ENCODE measurements around the gene PGLYRP4. TPM values are rescaled to one million over a fixed set of nuclear protein-coding genes. Genes with fewer than 3 reads are reported as not detected.
"Not testable (repeated sequence)": the region's sequence is repeated elsewhere in the genome, so short reads cannot be mapped to it uniquely, and the experiment has no call there.

Gene PGLYRP4
- total and polyA plus RNA-seq, 7 experiments from 2014 or later = not detected

DNA sequence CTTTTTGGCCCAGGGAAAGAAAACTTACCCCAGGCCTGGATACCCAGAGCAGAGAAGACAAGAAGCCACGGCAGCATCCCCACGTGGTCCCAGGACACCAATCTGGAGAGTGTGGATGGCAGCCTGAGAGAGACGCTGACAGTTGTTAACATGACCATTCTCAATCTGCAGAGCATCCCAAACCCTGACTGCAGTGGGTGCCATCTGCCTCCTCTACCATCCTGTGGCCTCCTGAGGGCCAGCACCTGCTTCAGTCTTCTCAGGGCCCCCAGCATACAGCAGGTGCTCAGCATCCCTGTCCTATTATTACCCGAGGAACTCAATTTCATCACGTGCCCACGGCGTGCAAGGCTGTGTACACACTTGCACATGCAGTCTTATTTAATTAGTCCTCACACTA, 785 bp downstream of the PGLYRP4 start:
- H3K36me3 Mint-ChIP-seq = no peaks in the 10 kb centered on the region
- no peak overlapping the region for H3K27ac ChIP-seq (ENCODE audit: low read depth, low read length)
- H3K4me3 Mint-ChIP-seq = peak overlapping the region in 1 of 10 donors; percentile 71
- H3K9me3 ChIP-seq (ENCODE audit: control insufficient read depth in 2 of 3, low read length in 3 of 3) = no peaks in the 10 kb centered on the region
- ATAC-seq (no peak), DNase-seq (no peak)
- H3K36me3 ChIP-seq (ENCODE audit: control insufficient read depth in 2 of 3, insufficient read depth in 3 of 3, low read length in 3 of 3) = no peaks in the 10 kb centered on the region
- peaks cover 6 to 48% (median 33%) of the 10 kb centered on the region in 5 donors for H3K27me3 Mint-ChIP-seq
- intact Hi-C loops (cut with micrococcal nuclease) = no loop called here
- CTCF ChIA-PET = interaction anchor here (0.6 to 0.7 kb wide), 2 partner anchors 38 to 42 kb away, joined by 3 read pairs; no protein-coding TSS in a partner anchor
- H3K9me3 Mint-ChIP-seq = no peaks in the 10 kb centered on the region
- H3K4me1 Mint-ChIP-seq = peaks cover 19 to 37% (median 34%) of the 10 kb centered on the region in 7 donors
- POLR2A ChIA-PET = no interaction called here
- H3K4me3 ChIP-seq (ENCODE audit: low read length) = no peak overlapping the region
- peaks cover 13 to 31% of the 10 kb centered on the region in 2 donors for H3K4me1 ChIP-seq (ENCODE audit: control insufficient read depth in 2 of 2, insufficient read depth in 2 of 2, low read length in 2 of 2)
- peak overlapping the region in 1 of 9 donors; percentile 39 for H3K27ac Mint-ChIP-seq
- H3K27me3 ChIP-seq (ENCODE audit: control insufficient read depth in 2 of 2, insufficient read depth in 2 of 2, low read length in 2 of 2) = peaks cover 0 to 5% of the 10 kb centered on the region in 2 donors

DNA sequence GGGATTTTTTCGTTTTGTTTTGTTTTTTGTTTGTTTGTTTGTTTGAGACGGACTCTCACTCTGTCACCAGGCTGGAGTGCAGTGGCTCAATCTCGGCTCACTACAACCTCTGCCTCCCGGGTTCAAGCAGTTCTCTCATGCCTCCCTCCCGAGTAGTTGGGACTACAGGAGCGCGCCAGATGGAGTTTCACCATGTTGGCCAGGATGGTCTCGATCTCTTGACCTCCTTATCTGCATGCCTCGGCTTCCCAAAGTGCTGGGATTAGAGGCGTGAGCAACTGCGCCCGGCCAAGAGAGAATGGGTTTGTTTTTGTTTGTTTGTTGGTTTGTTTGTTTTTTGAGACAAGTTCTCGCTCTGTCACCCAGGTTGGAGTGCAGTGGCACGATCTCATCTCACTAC, 1.6 kb downstream of the PGLYRP4 start:
- H3K27ac ChIP-seq (ENCODE audit: low read depth, low read length); H3K9me3 ChIP-seq (ENCODE audit: control insufficient read depth in 2 of 3, low read length in 3 of 3); ATAC-seq; H3K36me3 Mint-ChIP-seq; H3K36me3 ChIP-seq (ENCODE audit: control insufficient read depth in 2 of 3, insufficient read depth in 3 of 3, low read length in 3 of 3); DNase-seq; POLR2A ChIA-PET; H3K27me3 ChIP-seq (ENCODE audit: control insufficient read depth in 2 of 2, insufficient read depth in 2 of 2, low read length in 2 of 2); H3K9me3 Mint-ChIP-seq; H3K4me3 ChIP-seq (ENCODE audit: low read length); intact Hi-C loops (cut with micrococcal nuclease): not testable (repeated sequence)
- peaks cover 13 to 31% of the 10 kb centered on the region in 2 donors for H3K4me1 ChIP-seq (ENCODE audit: control insufficient read depth in 2 of 2, insufficient read depth in 2 of 2, low read length in 2 of 2)
- peaks cover 12 to 56% (median 41%) of the 10 kb centered on the region in 5 donors for H3K27me3 Mint-ChIP-seq
- CTCF ChIA-PET = interaction anchor here (0.7 to 1.6 kb wide), 2 partner anchors 38 to 147 kb away, joined by 3 to 5 read pairs; no protein-coding TSS in a partner anchor
- peak overlapping the region in 2 of 10 donors; percentile 14 to 62 for H3K4me3 Mint-ChIP-seq
- peaks cover 17 to 44% (median 34%) of the 10 kb centered on the region in 7 donors for H3K4me1 Mint-ChIP-seq
- peak overlapping the region in 1 of 9 donors; percentile 2 for H3K27ac Mint-ChIP-seq

DNA sequence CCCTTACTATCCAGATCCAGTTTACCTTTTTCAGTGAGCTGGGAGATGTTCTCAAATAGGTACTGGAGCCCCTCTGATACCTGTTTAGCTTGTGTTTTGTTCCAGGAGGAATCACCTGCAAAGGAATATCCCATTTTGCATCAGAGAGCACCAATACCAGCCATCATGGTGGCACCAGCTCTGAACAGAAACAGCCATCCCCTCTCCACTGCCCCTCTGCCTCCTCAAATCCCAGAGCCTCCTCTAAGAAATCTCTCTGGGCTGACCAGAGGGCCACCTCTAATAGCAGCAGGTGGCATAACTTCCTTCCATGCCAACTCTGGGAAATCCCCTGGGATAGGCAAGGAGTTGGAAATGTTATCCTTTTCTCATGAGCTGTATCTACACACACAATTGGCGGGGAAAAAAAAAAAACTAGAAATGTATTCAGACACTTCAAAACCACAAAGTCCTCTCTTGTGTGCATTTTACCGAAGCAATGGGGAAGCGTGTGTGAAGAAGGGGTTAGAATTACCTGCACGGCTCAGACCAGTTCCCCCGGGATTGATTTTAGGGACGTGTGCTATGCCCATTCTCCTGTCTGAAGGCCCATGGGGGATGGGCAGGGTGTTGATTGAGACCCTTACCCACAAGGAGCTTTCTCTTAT, 2.4 kb downstream of the PGLYRP4 start:
- Mint-ChIP-seq H3K4me1 (peaks cover 17 to 44% (median 34%) of the 10 kb centered on the region in 7 donors), H3K27ac (peak overlapping the region in 3 of 9 donors; percentile 2 to 63 (median 36)), H3K27me3 (peaks cover 12 to 59% (median 36%) of the 10 kb centered on the region in 5 donors), H3K9me3 (no peaks in the 10 kb centered on the region), H3K4me3 (peak overlapping the region; percentile 14 to 75 (median 54)), H3K36me3 (no peaks in the 10 kb centered on the region)
- peaks cover 13 to 31% of the 10 kb centered on the region in 2 donors for H3K4me1 ChIP-seq (ENCODE audit: control insufficient read depth in 2 of 2, insufficient read depth in 2 of 2, low read length in 2 of 2)
- H3K27me3 ChIP-seq (ENCODE audit: control insufficient read depth in 2 of 2, insufficient read depth in 2 of 2, low read length in 2 of 2) = peaks cover 0 to 5% of the 10 kb centered on the region in 2 donors
- no peaks in the 10 kb centered on the region for H3K36me3 ChIP-seq (ENCODE audit: control insufficient read depth in 2 of 3, insufficient read depth in 3 of 3, low read length in 3 of 3)
- intact Hi-C loops (cut with micrococcal nuclease) = no loop called here
- ChIA-PET POLR2A (no interaction called here), CTCF (interaction anchor here (1.1 to 1.6 kb wide), 2 partner anchors 11 to 148 kb away, joined by 5 read pairs; no protein-coding TSS in a partner anchor)
- ATAC-seq (peak; percentile 24), DNase-seq (peak in 1 of 9 donors; percentile 9)
- H3K27ac ChIP-seq (ENCODE audit: low read depth, low read length) = no peak overlapping the region
- no peak overlapping the region for H3K4me3 ChIP-seq (ENCODE audit: low read length)
- no peaks in the 10 kb centered on the region for H3K9me3 ChIP-seq (ENCODE audit: control insufficient read depth in 2 of 3, low read length in 3 of 3)

DNA sequence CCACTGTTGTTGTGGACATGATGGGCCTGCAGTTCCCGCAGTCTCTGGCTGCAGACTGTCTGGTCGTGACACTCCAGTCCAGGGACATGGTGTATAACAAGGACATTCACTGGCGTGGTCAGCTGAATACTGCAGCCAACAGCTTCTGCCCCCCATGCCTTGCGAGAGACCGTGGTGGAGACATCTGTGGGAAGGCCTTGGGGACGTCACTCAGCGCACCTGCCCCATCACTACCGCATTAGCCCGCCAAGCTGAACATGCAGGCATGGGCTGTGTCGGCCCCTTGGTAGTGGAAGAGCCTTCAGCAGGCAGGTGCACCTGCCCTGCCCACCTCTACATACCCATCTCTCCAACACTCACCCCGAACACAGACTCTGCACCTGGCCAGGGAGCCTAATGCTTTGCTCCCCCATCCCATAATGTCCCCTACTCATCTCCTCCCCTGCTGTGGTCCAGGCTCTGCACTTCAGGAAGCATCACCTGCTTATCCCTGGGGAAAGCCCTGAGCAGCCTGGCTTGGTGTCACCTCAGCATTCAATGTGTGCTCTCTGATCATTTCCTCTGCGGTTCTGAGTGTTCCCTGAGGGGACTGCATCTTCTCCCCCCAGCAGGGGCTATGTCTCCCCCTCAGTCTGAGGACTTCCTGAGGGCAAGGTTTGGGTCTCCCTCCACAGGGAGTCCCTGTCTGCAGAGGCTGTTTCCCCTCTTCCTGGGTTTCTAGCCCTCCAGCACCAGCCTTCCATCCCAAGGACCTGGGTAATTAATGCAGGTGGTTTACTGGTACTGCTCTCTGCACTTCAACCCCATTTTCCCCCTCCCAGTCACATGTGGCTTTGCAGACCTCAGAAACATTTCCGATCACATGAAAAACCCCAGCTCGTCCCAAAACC, 3.2 kb downstream of the PGLYRP4 start:
- H3K4me3 ChIP-seq (ENCODE audit: low read length) = no peak overlapping the region
- POLR2A ChIA-PET = no interaction called here
- ATAC-seq (peak; percentile 45), DNase-seq (peak in 1 of 9 donors; percentile 18)
- peak overlapping the region; percentile 14 to 75 (median 54) for H3K4me3 Mint-ChIP-seq
- H3K4me1 Mint-ChIP-seq = peaks cover 17 to 52% (median 40%) of the 10 kb centered on the region in 7 donors
- CTCF ChIA-PET = interaction anchor here (1.1 to 1.6 kb wide), 2 partner anchors 12 to 149 kb away, joined by 5 read pairs; no protein-coding TSS in a partner anchor
- no peaks in the 10 kb centered on the region for H3K9me3 Mint-ChIP-seq
- peaks cover 12 to 60% (median 31%) of the 10 kb centered on the region in 5 donors for H3K27me3 Mint-ChIP-seq
- no peaks in the 10 kb centered on the region for H3K9me3 ChIP-seq (ENCODE audit: control insufficient read depth in 2 of 3, low read length in 3 of 3)
- intact Hi-C loops (cut with micrococcal nuclease) = no loop called here
- H3K4me1 ChIP-seq (ENCODE audit: control insufficient read depth in 2 of 2, insufficient read depth in 2 of 2, low read length in 2 of 2) = peaks cover 13 to 31% of the 10 kb centered on the region in 2 donors
- H3K27me3 ChIP-seq (ENCODE audit: control insufficient read depth in 2 of 2, insufficient read depth in 2 of 2, low read length in 2 of 2) = peaks cover 0 to 5% of the 10 kb centered on the region in 2 donors
- no peaks in the 10 kb centered on the region for H3K36me3 Mint-ChIP-seq
- H3K27ac Mint-ChIP-seq = peak overlapping the region in 3 of 9 donors; percentile 32 to 83 (median 36)
- H3K27ac ChIP-seq (ENCODE audit: low read depth, low read length) = no peak overlapping the region
- no peaks in the 10 kb centered on the region for H3K36me3 ChIP-seq (ENCODE audit: control insufficient read depth in 2 of 3, insufficient read depth in 3 of 3, low read length in 3 of 3)

DNA sequence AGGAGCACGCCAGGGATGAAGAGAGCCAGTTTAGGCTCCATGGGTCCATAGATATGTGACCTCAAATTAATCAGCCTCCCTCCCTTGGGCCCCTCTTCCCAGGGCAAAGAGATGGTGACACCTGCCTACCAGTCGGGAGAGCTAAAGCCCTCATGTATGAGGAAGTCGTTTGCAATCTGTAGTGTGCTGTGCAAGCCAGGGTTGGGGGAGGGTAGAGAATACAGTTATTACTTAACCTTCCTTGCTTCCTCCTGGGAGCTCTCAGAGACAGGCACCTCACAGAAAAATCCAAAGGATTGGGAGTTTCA, 4.0 kb downstream of the PGLYRP4 start:
- H3K27ac Mint-ChIP-seq = peak overlapping the region in 2 of 9 donors; percentile 33 to 43
- no peaks in the 10 kb centered on the region for H3K9me3 Mint-ChIP-seq
- Histone ChIP-seq H3K4me3 (ENCODE audit: low read length) (no peak overlapping the region), H3K27ac (ENCODE audit: low read depth, low read length) (no peak overlapping the region), H3K27me3 (ENCODE audit: control insufficient read depth in 2 of 2, insufficient read depth in 2 of 2, low read length in 2 of 2) (peaks cover 0 to 5% of the 10 kb centered on the region in 2 donors), H3K36me3 (ENCODE audit: control insufficient read depth in 2 of 3, insufficient read depth in 3 of 3, low read length in 3 of 3) (no peaks in the 10 kb centered on the region), H3K4me1 (ENCODE audit: control insufficient read depth in 2 of 2, insufficient read depth in 2 of 2, low read length in 2 of 2) (peaks cover 13 to 39% of the 10 kb centered on the region in 2 donors), H3K9me3 (ENCODE audit: control insufficient read depth in 2 of 3, low read length in 3 of 3) (no peaks in the 10 kb centered on the region)
- ChIA-PET POLR2A (no interaction called here), CTCF (no interaction called here)
- DNase-seq (no peak), ATAC-seq (peak; percentile 60)
- peaks cover 12 to 54% (median 32%) of the 10 kb centered on the region in 5 donors for H3K27me3 Mint-ChIP-seq
- peaks cover 23 to 60% (median 46%) of the 10 kb centered on the region in 7 donors for H3K4me1 Mint-ChIP-seq
- H3K36me3 Mint-ChIP-seq = no peaks in the 10 kb centered on the region
- intact Hi-C loops (cut with micrococcal nuclease) = no loop called here
- peak overlapping the region in 5 of 10 donors; percentile 3 to 48 (median 17) for H3K4me3 Mint-ChIP-seq

DNA sequence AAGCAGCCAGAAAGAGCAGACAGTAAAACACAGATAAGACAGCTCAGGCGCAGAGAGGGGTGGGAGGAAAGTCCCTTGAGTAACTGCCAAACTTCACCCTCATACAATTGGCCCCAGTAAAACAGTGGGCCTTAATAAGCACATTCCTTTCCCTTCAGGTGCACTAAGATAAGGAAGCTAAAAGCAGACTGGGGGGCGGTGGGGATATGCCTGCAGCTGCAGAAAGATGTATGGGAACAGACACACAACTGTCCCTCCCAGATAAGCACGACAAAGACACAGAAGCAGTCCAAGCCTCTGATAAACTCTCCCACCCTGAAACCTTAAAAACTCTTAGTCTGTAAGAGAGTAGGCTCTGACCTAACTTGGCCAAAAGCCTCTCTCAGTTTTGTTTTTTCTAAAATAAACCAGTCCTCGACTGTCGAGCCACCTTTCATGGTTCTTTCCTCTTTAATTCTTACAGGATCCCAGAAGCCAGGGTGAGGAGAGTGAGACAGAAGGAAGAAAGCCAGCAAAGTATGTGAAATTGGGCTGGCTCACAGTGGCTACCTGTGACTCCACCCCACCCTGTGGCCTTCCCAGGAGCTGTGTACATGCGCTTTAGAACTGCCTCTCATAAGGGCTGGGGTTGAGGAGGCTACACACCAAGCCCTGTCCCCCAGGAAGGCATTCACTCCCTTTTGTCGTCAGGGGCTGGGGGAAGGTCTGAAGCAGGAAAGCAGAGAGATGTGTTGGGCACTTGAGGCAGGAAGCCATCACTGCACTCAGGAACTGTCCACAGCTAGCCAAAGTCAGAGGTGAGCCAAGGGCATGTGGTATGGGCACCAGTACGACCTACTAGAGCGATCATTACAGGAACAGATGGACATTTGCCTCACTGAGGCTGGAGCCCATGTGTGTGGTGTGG, 4.6 kb downstream of the PGLYRP4 start:
- ChIA-PET POLR2A (no interaction called here), CTCF (no interaction called here)
- Histone ChIP-seq H3K4me3 (ENCODE audit: low read length) (no peak overlapping the region), H3K36me3 (ENCODE audit: control insufficient read depth in 2 of 3, insufficient read depth in 3 of 3, low read length in 3 of 3) (no peaks in the 10 kb centered on the region), H3K9me3 (ENCODE audit: control insufficient read depth in 2 of 3, low read length in 3 of 3) (no peaks in the 10 kb centered on the region), H3K27me3 (ENCODE audit: control insufficient read depth in 2 of 2, insufficient read depth in 2 of 2, low read length in 2 of 2) (peaks cover 0 to 5% of the 10 kb centered on the region in 2 donors), H3K27ac (ENCODE audit: low read depth, low read length) (no peak overlapping the region), H3K4me1 (ENCODE audit: control insufficient read depth in 2 of 2, insufficient read depth in 2 of 2, low read length in 2 of 2) (peaks cover 13 to 41% of the 10 kb centered on the region in 2 donors)
- H3K9me3 Mint-ChIP-seq = no peaks in the 10 kb centered on the region
- intact Hi-C loops (cut with micrococcal nuclease) = no loop called here
- peak overlapping the region in 3 of 9 donors; percentile 19 to 43 (median 33) for H3K27ac Mint-ChIP-seq
- H3K4me1 Mint-ChIP-seq = peaks cover 25 to 66% (median 52%) of the 10 kb centered on the region in 7 donors
- peaks cover 7 to 48% (median 30%) of the 10 kb centered on the region in 5 donors for H3K27me3 Mint-ChIP-seq
- no peaks in the 10 kb centered on the region for H3K36me3 Mint-ChIP-seq
- DNase-seq (no peak), ATAC-seq (no peak)
- H3K4me3 Mint-ChIP-seq = peak overlapping the region in 5 of 10 donors; percentile 10 to 48 (median 17)

Measured in naive thymus-derived CD4-positive, alpha-beta T cell (primary cell).